ENCODE data around the gene PARD6A. TPM values are rescaled to one million over a fixed set of nuclear protein-coding genes. Genes with fewer than 3 reads are reported as not detected.

Gene PARD6A
- total and polyA plus RNA-seq, 2 of the 13 experiments (the other 11 are each of a cell fraction or from before 2014, with no cell fraction given), result 3.5 to 4.3 TPM

- Histone ChIP-seq H3K4me2 (ENCODE audit: low read depth, low read length) (no peak overlapping the region), H3K36me3 (replicated peaks in 1 of 2; ENCODE audit: control insufficient read depth in 1 of 2, insufficient read depth in 2 of 2, low read length in 2 of 2) (peaks cover 0 to 3% of the 10 kb centered on the region in 2 experiments; a peak in 1 of 5 replicates), H2AFZ (ENCODE audit: low read length) (no peak overlapping the region), H3K4me3 (replicated peaks in 1 of 3; ENCODE audit: insufficient read depth in 1 of 3, low read depth in 2 of 3, low read length in 3 of 3) (no peak overlapping the region), H3K4me1 (ENCODE audit: insufficient read depth, low read length) (peaks cover 37% of the 10 kb centered on the region), H3K27ac (ENCODE audit: extremely low read length, insufficient read depth, low read length) (no peak overlapping the region), H3K27me3 (ENCODE audit: control insufficient read depth in 1 of 2, insufficient read depth in 2 of 2, low read length in 2 of 2) (no peaks in the 10 kb centered on the region; a peak in 1 of 5 replicates), H3K9me3 (ENCODE audit: low read length) (no peaks in the 10 kb centered on the region), H3K79me2 (ENCODE audit: insufficient read depth, low read length) (peaks cover 5% of the 10 kb centered on the region), H4K20me1 (ENCODE audit: insufficient read depth, low read length) (no peaks in the 10 kb centered on the region), H3K9ac (ENCODE audit: insufficient read depth, low read depth, low read length) (no peak overlapping the region)
- no TSS peak for BruUV-seq (replicated peaks)
- 92% methylated on average over 4 of the region's 4 CpGs for WGBS (ENCODE audit: low lambda C conversion rate)
- TF ChIP-seq PRDM15 (CRISPR knock-in tag; IDR thresholded peaks at IDR 0.05), result peak; percentile 24; the same call in 1 of the 2 replicates
- TF ChIP-seq PPARG (CRISPR knock-in tag; conservative IDR thresholded peaks at IDR 0.05), result no peak
- intact Hi-C loops (cut with micrococcal nuclease; ENCODE audit: unreplicated experiment) (no loop called here), in situ Hi-C loops (cut with HindIII; ENCODE audit: extremely low pct_ligation_motif_present, low pct_unique_long_range_greater_than_20kb) (loop anchor here (10.0 kb wide), 1 partner anchor 271 kb away; the partner anchor contains the start of genes CTRL and PSMB10)
- POLR2A ChIA-PET, result interaction anchor here (1.5 kb wide), 1 partner anchor 137 kb away, joined by 4 read pairs; no protein-coding TSS in a partner anchor
- ATAC-seq (no peak), DNase-seq (ENCODE audit: low spot score) (no peak), FAIRE-seq (no peak)
- CTCF ChIA-PET (ENCODE audit: low intra/inter-chr PET ratio, low total read pairs), result interaction anchor here (0.9 kb wide), 1 partner anchor 143 kb away, joined by 3 read pairs; no protein-coding TSS in a partner anchor
Measured at GRCh38 chr16:67664258-67664657, 3.5 kb downstream of the PARD6A start.

- WGBS (ENCODE audit: low lambda C conversion rate), result 98% methylated on average over 6 of the region's 7 CpGs
- Histone ChIP-seq H3K36me3 (replicated peaks in 1 of 2; ENCODE audit: control insufficient read depth in 1 of 2, insufficient read depth in 2 of 2, low read length in 2 of 2) (peaks cover 0 to 3% of the 10 kb centered on the region in 2 experiments; a peak in 1 of 5 replicates), H3K27ac (ENCODE audit: extremely low read length, insufficient read depth, low read length) (no peak overlapping the region), H4K20me1 (ENCODE audit: insufficient read depth, low read length) (no peaks in the 10 kb centered on the region), H3K9ac (ENCODE audit: insufficient read depth, low read depth, low read length) (no peak overlapping the region), H2AFZ (ENCODE audit: low read length) (no peak overlapping the region), H3K4me3 (replicated peaks in 1 of 3; ENCODE audit: insufficient read depth in 1 of 3, low read depth in 2 of 3, low read length in 3 of 3) (no peak overlapping the region), H3K27me3 (ENCODE audit: control insufficient read depth in 1 of 2, insufficient read depth in 2 of 2, low read length in 2 of 2) (no peaks in the 10 kb centered on the region; a peak in 1 of 5 replicates), H3K4me2 (ENCODE audit: low read depth, low read length) (no peak overlapping the region; the same call in 1 of the 2 replicates), H3K79me2 (ENCODE audit: insufficient read depth, low read length) (no peaks in the 10 kb centered on the region), H3K9me3 (ENCODE audit: low read length) (no peaks in the 10 kb centered on the region), H3K4me1 (ENCODE audit: insufficient read depth, low read length) (peaks cover 38% of the 10 kb centered on the region)
- DNase-seq (ENCODE audit: low spot score) (no peak), FAIRE-seq (no peak), ATAC-seq (no peak)
- intact Hi-C loops (cut with micrococcal nuclease; ENCODE audit: unreplicated experiment), result no loop called here
- in situ Hi-C loops (cut with HindIII; ENCODE audit: extremely low pct_ligation_motif_present, low pct_unique_long_range_greater_than_20kb), result loop anchor here (5.0 to 10.0 kb wide), 2 partner anchors 142 to 270 kb away; partner anchors contain the start of genes CTRL, PSMB10, RANBP10 and TSNAXIP1
- no TSS peak for BruUV-seq (replicated peaks)
- ChIA-PET POLR2A (interaction anchor here (1.7 to 3.8 kb wide), 2 partner anchors 142 to 144 kb away, joined by 5 to 12 read pairs; partner anchors contain the start of genes RANBP10 and TSNAXIP1), CTCF (ENCODE audit: low intra/inter-chr PET ratio, low total read pairs) (no interaction called here)
- no peak for TF ChIP-seq ATF6 (CRISPR knock-in tag; conservative IDR thresholded peaks at IDR 0.05)
- no peak for TF ChIP-seq KAT8 (CRISPR knock-in tag; IDR thresholded peaks at IDR 0.05)
- no peak for TF ChIP-seq ZNF230 (CRISPR knock-in tag; IDR thresholded peaks at IDR 0.05)
- TF ChIP-seq FOXK1 (CRISPR knock-in tag; IDR thresholded peaks at IDR 0.05; ENCODE audit: borderline replicate concordance, low read depth), result no peak
- TF ChIP-seq ZNF576 (CRISPR knock-in tag; IDR thresholded peaks at IDR 0.05), result no peak
- no peak for TF ChIP-seq KDM6A (CRISPR knock-in tag; IDR thresholded peaks at IDR 0.05; ENCODE audit: low read depth)
- no peak for TF ChIP-seq DPF2 (CRISPR knock-in tag; IDR thresholded peaks at IDR 0.05; ENCODE audit: borderline replicate concordance, low read depth)
- TF ChIP-seq ZBTB20 (CRISPR knock-in tag; IDR thresholded peaks at IDR 0.05; ENCODE audit: borderline replicate concordance, low read depth), result no peak
- TF ChIP-seq ZMAT5 (CRISPR knock-in tag; IDR thresholded peaks at IDR 0.05; ENCODE audit: borderline replicate concordance, low read depth), result no peak
- no peak for TF ChIP-seq ARNT (IDR thresholded peaks at IDR 0.05)
Measured at GRCh38 chr16:67664871-67665270, 4.1 kb downstream of the PARD6A start.

Measured in HepG2 (cell line).